Panc1 (cell line): Measurements from ENCODE around the gene DTX3L. TPM values are rescaled to one million over a fixed set of nuclear protein-coding genes. Genes with fewer than 3 reads are reported as not detected.

Experiments
- ATAC-seq: fragments of 200-7000 bp; cut with Tn5 transposase; 2 replicates; pipeline ENCODE4 v1.9.1; 2020; ENCODE audit warnings: mild to moderate bottlenecking, moderate library complexity
- BruUV-seq: library from RNA; stranded (reverse); fragments of 400-500 nt; replicated peaks from 2 replicates; lab custom pipeline; 2021; lab: Mats Ljungman, UMichigan
- CTCF ChIA-PET: fragments of 300-600 bp; sonication (Branson Sonifier 250); formaldehyde crosslinking; loops from one replicate; lab custom pipeline; 2022; ENCODE audit warnings: antibody characterized with exemption; lab: Charles Lee
- POLR2A ChIA-PET: fragments of 300-600 bp; sonication (Branson Sonifier 250); formaldehyde crosslinking; loops from one replicate; lab custom pipeline; 2022; ENCODE audit warnings: antibody characterized with exemption; lab: Charles Lee
- DNase-seq: peaks from one replicate; pipeline ENCODE4 v3.0.0-alpha.2; 2010; ENCODE audit warnings: low read depth, low spot score
- H3K27ac ChIP-seq: 2 replicates; pipeline ENCODE4 v1.5.1; 2011; ENCODE audit warnings: mild to moderate bottlenecking, low read length, inconsistent platforms
- H3K27me3 ChIP-seq: fragments of 200-500 bp; sonication (Bioruptor generic); 2 replicates; pipeline ENCODE4 v1.6.0; 2014; ENCODE audit warnings: low read length, inconsistent platforms; ENCODE audit not compliant: control insufficient read depth, insufficient read depth
- H3K36me3 ChIP-seq: fragments of 200-500 bp; sonication (Bioruptor generic); 2 replicates; pipeline ENCODE4 v1.5.1; 2014; ENCODE audit warnings: inconsistent platforms, mild to moderate bottlenecking, low read length, moderate library complexity; ENCODE audit not compliant: control insufficient read depth, insufficient read depth
- H3K4me1 ChIP-seq: 2 replicates; pipeline ENCODE4 v1.5.1; 2011; ENCODE audit warnings: inconsistent platforms, mild to moderate bottlenecking, low read length, moderate library complexity; ENCODE audit not compliant: control insufficient read depth, insufficient read depth
- H3K4me3 ChIP-seq, 2 experiments: 2 replicates each; pipeline ENCODE4 v1.5.1; 2011 to 2012; ENCODE audit warnings: low read depth in 2 of 2, low read length in 2 of 2, mild to moderate bottlenecking in 2 of 2, inconsistent platforms in 1 of 2, moderate library complexity in 1 of 2
- H3K9me3 ChIP-seq: fragments of 200-500 bp; sonication (Bioruptor generic); 2 replicates; pipeline ENCODE4 v1.5.1; 2014; ENCODE audit warnings: low read depth, mild to moderate bottlenecking, inconsistent platforms, low read length, moderate library complexity; ENCODE audit not compliant: control insufficient read depth, insufficient read depth
- POLR2AphosphoS5 ChIP-seq: IDR thresholded peaks from 2 replicates; pipeline ENCODE4 v1.6.1; 2012; ENCODE audit warnings: mild to moderate bottlenecking, low read depth, low read length, moderate library complexity
- SIN3A ChIP-seq: IDR thresholded peaks from 2 replicates; pipeline ENCODE4 v1.6.1; 2012; ENCODE audit warnings: low read depth, mild to moderate bottlenecking, low read length, moderate library complexity, borderline replicate concordance; ENCODE audit not compliant: insufficient read depth
- TCF7L2 ChIP-seq: IDR thresholded peaks from 2 replicates; pipeline ENCODE4 v1.6.1; 2011; ENCODE audit warnings: mild to moderate bottlenecking, low read depth, low read length, inconsistent platforms
- in situ Hi-C: cut with HindIII; loops from 2 replicates; pipeline ENCODE4 v1.10.0; 2016; ENCODE audit warnings: low sequenced_read_pairs, low pct_unique_long_range_greater_than_20kb
- intact Hi-C: fragments of 100-400 bp; cut with micrococcal nuclease; formaldehyde crosslinking; loops from one replicate; pipeline ENCODE4 v1.10.0; 2022; ENCODE audit not compliant: unreplicated experiment
- total RNA-seq: library from RNA; stranded (reverse); gene quantifications from one replicate; pipeline ENCODE4 v1.2.1, GENCODE V29; 2021; ENCODE audit not compliant: unreplicated experiment
- TF ChIP-seq, protein P1 (sequence below): fragments of 450-650 bp; IDR thresholded peaks from 2 replicates; pipeline ENCODE4 v1.5.1; 2017; ENCODE audit warnings: mild to moderate bottlenecking
- TF ChIP-seq, protein P2 (sequence below), 2 experiments: IDR thresholded peaks; 2 replicates each; pipeline ENCODE4 v1.6.1; 2011 to 2012; ENCODE audit warnings: low read depth in 2 of 2, control low read depth in 1 of 2, low read length in 1 of 2, mild to moderate bottlenecking in 1 of 2, moderate library complexity in 1 of 2; ENCODE audit not compliant: insufficient read depth in 1 of 2

DTX3L gene
- total RNA-seq, 1 experiment from 2014 or later, result 32.3 TPM

DNA sequence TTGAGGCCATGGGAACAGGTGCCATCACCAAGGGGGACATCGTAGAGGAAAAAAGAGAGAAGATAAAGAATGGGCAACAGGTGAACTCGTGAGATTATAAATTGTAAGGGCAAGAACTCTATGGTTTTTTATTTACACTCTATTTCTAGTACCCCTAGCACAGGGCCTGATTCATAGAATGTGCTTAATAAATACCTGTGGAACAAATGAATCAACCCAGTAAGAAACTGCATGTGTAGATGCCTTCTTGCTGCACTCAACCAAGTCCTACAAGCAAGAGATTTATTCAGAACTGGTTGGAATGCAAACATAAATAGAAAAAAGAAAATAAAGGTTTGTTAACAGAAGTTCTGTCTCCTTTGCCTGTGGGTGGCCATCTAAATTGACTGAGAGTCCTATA is 30.7 kb upstream of the DTX3L start:
- no peak; the same call in 1 of the 2 replicates for ATAC-seq

DNA sequence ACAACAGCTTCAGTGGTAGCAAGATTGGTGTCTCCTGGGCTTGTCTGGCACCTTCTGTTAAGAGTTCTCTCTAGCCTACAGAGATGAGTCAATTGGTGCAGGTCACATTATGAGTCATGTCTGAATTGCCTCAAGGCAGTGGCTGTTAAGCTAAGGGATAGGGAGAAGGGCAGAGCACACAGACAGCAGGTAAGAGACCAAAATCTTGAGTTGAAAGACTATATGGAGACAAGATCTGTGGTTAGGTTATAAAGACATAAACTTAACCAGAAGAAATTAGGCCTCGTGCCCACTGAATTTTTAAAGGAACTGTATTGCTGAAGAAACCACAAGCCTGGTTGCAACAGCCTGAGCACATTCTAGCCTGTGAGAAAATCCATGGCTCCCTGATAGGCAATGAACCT is 30.2 kb upstream of the DTX3L start:
- ChIA-PET POLR2A (interaction anchor here (0.5 kb wide), 1 partner anchor 146 kb away, joined by 16 read pairs; no protein-coding TSS in a partner anchor), CTCF (interaction anchor here (0.7 kb wide), 1 partner anchor 20 kb away, joined by 3 read pairs; no protein-coding TSS in a partner anchor)
- Histone ChIP-seq H3K4me3 (no peak overlapping the region), H3K27ac (no peak overlapping the region), H3K4me1 (peaks cover 4% of the 10 kb centered on the region; the same call in 1 of the 2 replicates), H3K27me3 (no peaks in the 10 kb centered on the region), H3K36me3 (no peaks in the 10 kb centered on the region), H3K9me3 (no peaks in the 10 kb centered on the region)
- no TSS peak for BruUV-seq
- DNase-seq (peak; percentile 76), ATAC-seq (peak; percentile 100)
- in situ Hi-C loops, result no loop called here
- TF ChIP-seq SIN3A (no peak), POLR2AphosphoS5 (no peak), TCF7L2 (no peak)
- TF ChIP-seq, protein P1, sequence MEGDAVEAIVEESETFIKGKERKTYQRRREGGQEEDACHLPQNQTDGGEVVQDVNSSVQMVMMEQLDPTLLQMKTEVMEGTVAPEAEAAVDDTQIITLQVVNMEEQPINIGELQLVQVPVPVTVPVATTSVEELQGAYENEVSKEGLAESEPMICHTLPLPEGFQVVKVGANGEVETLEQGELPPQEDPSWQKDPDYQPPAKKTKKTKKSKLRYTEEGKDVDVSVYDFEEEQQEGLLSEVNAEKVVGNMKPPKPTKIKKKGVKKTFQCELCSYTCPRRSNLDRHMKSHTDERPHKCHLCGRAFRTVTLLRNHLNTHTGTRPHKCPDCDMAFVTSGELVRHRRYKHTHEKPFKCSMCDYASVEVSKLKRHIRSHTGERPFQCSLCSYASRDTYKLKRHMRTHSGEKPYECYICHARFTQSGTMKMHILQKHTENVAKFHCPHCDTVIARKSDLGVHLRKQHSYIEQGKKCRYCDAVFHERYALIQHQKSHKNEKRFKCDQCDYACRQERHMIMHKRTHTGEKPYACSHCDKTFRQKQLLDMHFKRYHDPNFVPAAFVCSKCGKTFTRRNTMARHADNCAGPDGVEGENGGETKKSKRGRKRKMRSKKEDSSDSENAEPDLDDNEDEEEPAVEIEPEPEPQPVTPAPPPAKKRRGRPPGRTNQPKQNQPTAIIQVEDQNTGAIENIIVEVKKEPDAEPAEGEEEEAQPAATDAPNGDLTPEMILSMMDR, result no peak
- TF ChIP-seq, protein P2, sequence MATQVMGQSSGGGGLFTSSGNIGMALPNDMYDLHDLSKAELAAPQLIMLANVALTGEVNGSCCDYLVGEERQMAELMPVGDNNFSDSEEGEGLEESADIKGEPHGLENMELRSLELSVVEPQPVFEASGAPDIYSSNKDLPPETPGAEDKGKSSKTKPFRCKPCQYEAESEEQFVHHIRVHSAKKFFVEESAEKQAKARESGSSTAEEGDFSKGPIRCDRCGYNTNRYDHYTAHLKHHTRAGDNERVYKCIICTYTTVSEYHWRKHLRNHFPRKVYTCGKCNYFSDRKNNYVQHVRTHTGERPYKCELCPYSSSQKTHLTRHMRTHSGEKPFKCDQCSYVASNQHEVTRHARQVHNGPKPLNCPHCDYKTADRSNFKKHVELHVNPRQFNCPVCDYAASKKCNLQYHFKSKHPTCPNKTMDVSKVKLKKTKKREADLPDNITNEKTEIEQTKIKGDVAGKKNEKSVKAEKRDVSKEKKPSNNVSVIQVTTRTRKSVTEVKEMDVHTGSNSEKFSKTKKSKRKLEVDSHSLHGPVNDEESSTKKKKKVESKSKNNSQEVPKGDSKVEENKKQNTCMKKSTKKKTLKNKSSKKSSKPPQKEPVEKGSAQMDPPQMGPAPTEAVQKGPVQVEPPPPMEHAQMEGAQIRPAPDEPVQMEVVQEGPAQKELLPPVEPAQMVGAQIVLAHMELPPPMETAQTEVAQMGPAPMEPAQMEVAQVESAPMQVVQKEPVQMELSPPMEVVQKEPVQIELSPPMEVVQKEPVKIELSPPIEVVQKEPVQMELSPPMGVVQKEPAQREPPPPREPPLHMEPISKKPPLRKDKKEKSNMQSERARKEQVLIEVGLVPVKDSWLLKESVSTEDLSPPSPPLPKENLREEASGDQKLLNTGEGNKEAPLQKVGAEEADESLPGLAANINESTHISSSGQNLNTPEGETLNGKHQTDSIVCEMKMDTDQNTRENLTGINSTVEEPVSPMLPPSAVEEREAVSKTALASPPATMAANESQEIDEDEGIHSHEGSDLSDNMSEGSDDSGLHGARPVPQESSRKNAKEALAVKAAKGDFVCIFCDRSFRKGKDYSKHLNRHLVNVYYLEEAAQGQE (IDR thresholded peaks at IDR 0.05; ENCODE audit: insufficient read depth in 1 of 2, low read depth in 2 of 2, low read length in 1 of 2), result no peak
- intact Hi-C loops, result no loop called here

More for the DNA sequence above, 30.7 kb upstream of the DTX3L start:
- no peak for DNase-seq
- TF ChIP-seq, protein P1, result no peak
- TF ChIP-seq, protein P2 (IDR thresholded peaks at IDR 0.05; ENCODE audit: insufficient read depth in 1 of 2, low read depth in 2 of 2, low read length in 1 of 2), result no peak
- TF ChIP-seq TCF7L2 (no peak), POLR2AphosphoS5 (no peak), SIN3A (no peak)
- Histone ChIP-seq H3K27me3 (no peaks in the 10 kb centered on the region), H3K9me3 (no peaks in the 10 kb centered on the region), H3K27ac (no peak overlapping the region), H3K36me3 (no peaks in the 10 kb centered on the region), H3K4me1 (peaks cover 4% of the 10 kb centered on the region; the same call in 1 of the 2 replicates), H3K4me3 (no peak overlapping the region)
- intact Hi-C loops (no loop called here), in situ Hi-C loops (no loop called here)
- ChIA-PET POLR2A (no interaction called here), CTCF (interaction anchor here (0.7 kb wide), 1 partner anchor 20 kb away, joined by 3 read pairs; no protein-coding TSS in a partner anchor)
- no TSS peak for BruUV-seq
